MG63 (cell line): ENCODE measurements around the gene NDUFA3. TPM values are rescaled to one million over a fixed set of nuclear protein-coding genes. Genes with fewer than 3 reads are reported as not detected.

ENCODE experiments used
- DNase-seq: peaks from one replicate; pipeline ENCODE4 v3.0.0-alpha.2; 2020
- H3K27me3 ChIP-seq: fragments of 250-450 bp; sonication (Bioruptor Pico); 2 replicates; pipeline ENCODE4 v1.5.1; 2020; ENCODE audit warnings: mild to moderate bottlenecking, moderate library complexity
- H3K36me3 ChIP-seq: fragments of 250-450 bp; sonication (Bioruptor Pico); 2 replicates; pipeline ENCODE4 v1.5.1; 2020; ENCODE audit warnings: mild to moderate bottlenecking, moderate library complexity
- H3K4me3 ChIP-seq: fragments of 250-450 bp; sonication (Bioruptor Pico); 2 replicates; pipeline ENCODE4 v1.5.1; 2020; ENCODE audit warnings: mild to moderate bottlenecking, moderate library complexity
- H3K9me3 ChIP-seq: fragments of 250-450 bp; sonication (Bioruptor Pico); 2 replicates; pipeline ENCODE4 v1.5.1; 2020; ENCODE audit warnings: mild to moderate bottlenecking, moderate library complexity
- total RNA-seq: library from RNA; depleted of rRNA; stranded (reverse); fragments of >200 nt; shearing (Covaris generic); gene quantifications from 2 replicates; pipeline ENCODE4 v1.2.3, GENCODE V29; 2014; ENCODE audit warnings: low replicate concordance

The NDUFA3 gene
- total RNA-seq, 1 experiment from 2014 or later, result 23.1 TPM

GRCh38 chr19:54128796-54129616, 26.4 kb downstream of the NDUFA3 start:
- no peak for DNase-seq
- peaks cover 36% of the 10 kb centered on the region for H3K36me3 ChIP-seq
- no peaks in the 10 kb centered on the region for H3K27me3 ChIP-seq
- no peaks in the 10 kb centered on the region for H3K9me3 ChIP-seq
- no peak overlapping the region for H3K4me3 ChIP-seq

GRCh38 chr19:54129617-54129996, 27.0 kb downstream of the NDUFA3 start:
- DNase-seq, result no peak
- Histone ChIP-seq H3K9me3 (no peaks in the 10 kb centered on the region), H3K36me3 (peaks cover 30% of the 10 kb centered on the region), H3K4me3 (no peak overlapping the region), H3K27me3 (no peaks in the 10 kb centered on the region)

DNA sequence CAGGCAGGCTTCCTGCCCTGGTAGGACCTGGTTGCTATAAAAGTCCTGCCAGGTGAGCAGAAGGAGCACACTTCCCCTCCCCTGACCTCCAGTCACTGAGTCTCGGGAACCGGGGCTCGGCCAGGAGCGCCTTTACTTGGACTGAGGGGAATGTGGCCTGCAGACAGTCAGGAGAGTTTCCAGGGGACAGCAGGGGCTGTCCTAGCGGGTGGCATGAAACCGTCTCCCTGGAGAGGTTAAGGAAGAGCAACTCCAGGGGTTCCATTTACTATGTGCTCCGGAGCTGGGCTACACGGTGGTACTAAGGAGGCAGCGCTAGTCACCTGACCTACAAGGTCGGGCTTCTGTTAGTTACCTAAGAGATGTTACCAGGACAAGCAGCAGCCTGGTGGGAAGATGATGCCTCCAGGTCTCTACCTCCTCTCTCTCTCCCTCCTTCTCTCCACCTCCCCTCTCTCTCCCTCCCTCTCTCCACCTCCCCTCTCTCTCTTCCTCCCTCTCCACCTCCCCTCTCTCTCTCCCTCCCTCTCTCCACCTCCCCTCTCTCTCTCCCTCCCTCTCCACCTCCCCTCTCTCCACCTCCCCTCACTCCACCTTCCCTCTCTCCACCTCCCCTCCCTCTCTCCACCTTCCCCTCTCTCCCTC, 30.8 kb downstream of the NDUFA3 start:
- H3K36me3 ChIP-seq, result peaks cover 12% of the 10 kb centered on the region
- H3K4me3 ChIP-seq, result no peak overlapping the region
- H3K27me3 ChIP-seq, result no peaks in the 10 kb centered on the region
- no peak for DNase-seq
- H3K9me3 ChIP-seq, result no peaks in the 10 kb centered on the region

- Histone ChIP-seq H3K27me3 (no peaks in the 10 kb centered on the region), H3K9me3 (no peaks in the 10 kb centered on the region)
Measured at GRCh38 chr19:54133957-54134590, 31.4 kb downstream of the NDUFA3 start.

DNA sequence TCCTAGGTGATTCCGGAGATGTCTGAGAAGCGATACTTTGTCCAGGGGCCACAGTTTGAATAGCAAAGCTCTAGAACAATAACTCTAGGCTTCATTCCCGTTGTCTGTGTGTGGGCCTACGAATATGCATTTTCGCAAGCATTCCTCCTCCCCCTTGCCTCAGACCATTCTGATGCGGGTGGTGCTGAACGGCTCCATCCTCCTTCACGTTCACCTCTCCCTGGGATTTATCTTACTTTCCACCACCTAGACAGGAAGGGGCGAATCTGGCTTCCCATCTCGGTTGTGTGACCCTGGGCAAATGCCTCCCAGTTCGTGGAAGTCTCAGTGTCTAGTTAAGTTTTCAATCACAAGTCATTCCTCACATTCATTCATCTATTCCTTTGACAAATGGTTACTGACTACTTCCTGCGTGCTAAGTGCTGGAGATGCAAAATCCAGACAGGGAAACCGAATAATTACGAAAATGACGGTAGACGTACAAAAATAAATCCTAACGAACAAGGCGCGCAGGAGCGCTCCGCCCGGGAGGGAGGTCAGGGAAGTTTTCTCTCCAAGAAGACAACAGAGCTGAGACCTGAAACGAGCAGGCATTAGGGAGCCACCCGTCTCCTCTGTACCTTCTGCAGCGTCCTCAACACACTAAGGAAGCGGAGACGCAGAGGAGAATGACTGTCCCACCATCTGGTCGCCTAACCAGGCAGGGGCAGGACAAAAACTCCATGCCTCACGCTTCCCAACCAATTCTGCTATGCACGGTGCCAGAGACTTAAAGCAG, 33.6 kb downstream of the NDUFA3 start:
- no peaks in the 10 kb centered on the region for H3K9me3 ChIP-seq
- H3K27me3 ChIP-seq, result no peaks in the 10 kb centered on the region
- peak overlapping the region; percentile 55 for H3K4me3 ChIP-seq
- peak; percentile 26 for DNase-seq
- H3K36me3 ChIP-seq, result peaks cover 29% of the 10 kb centered on the region

More at GRCh38 chr19:54133957-54134590, 31.4 kb downstream of the NDUFA3 start:
- Histone ChIP-seq H3K36me3 (peaks cover 11% of the 10 kb centered on the region), H3K4me3 (no peak overlapping the region)
- DNase-seq, result no peak

DNA sequence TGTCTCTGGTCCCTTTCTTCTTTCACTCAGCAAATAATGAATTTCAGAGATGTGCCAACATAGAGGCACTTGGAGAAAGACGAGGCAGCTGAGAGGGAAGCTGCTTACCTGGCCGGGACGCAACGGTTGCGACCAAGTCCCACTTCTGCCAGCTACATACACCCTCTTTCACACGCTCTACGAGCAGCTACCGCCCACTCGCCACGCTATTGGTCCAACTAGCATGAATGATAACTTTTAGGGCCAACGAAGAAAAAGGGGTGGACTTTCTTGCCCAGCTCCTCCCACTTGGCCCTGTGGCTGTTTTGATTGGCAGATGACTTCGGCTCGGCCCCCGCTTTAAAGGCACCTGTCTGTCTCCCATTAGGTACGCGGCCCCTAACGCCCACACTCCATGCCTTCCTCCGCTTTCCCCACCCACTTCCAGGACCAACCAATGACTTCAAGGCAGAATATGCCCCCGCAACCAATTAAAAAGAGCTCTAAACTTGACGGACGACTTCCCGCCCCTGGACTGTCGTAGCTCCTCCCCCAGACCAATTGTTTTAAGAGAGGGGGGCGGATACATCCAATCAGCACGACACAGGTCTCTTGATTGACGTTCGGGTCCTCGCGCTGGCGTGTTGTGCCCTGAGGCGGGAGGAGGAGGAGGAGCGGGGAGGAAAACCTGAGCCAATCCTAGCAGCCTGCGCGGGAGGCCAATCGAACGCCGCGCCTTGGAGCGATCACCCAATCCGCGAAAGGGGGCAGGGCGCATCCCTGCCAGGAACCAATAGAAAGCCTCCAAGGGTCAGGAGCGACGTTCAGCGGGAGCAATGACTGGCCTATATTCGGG, 34.4 kb downstream of the NDUFA3 start:
- Histone ChIP-seq H3K36me3 (peaks cover 38% of the 10 kb centered on the region), H3K9me3 (no peaks in the 10 kb centered on the region), H3K27me3 (no peaks in the 10 kb centered on the region), H3K4me3 (peak overlapping the region; percentile 91)
- peak; percentile 100 for DNase-seq

GRCh38 chr19:54137699-54138488, 35.2 kb downstream of the NDUFA3 start, which contains the start of gene CNOT3:
Gene CNOT3 (plus strand): TSS chr19:54137762. CDS start chr19:54142979, 5,217 bp downstream.
- Histone ChIP-seq H3K36me3 (peaks cover 46% of the 10 kb centered on the region), H3K27me3 (no peaks in the 10 kb centered on the region), H3K4me3 (peak within 1 kb of the TSS; percentile 91), H3K9me3 (no peaks in the 10 kb centered on the region)
- peak; percentile 27 for DNase-seq

DNA sequence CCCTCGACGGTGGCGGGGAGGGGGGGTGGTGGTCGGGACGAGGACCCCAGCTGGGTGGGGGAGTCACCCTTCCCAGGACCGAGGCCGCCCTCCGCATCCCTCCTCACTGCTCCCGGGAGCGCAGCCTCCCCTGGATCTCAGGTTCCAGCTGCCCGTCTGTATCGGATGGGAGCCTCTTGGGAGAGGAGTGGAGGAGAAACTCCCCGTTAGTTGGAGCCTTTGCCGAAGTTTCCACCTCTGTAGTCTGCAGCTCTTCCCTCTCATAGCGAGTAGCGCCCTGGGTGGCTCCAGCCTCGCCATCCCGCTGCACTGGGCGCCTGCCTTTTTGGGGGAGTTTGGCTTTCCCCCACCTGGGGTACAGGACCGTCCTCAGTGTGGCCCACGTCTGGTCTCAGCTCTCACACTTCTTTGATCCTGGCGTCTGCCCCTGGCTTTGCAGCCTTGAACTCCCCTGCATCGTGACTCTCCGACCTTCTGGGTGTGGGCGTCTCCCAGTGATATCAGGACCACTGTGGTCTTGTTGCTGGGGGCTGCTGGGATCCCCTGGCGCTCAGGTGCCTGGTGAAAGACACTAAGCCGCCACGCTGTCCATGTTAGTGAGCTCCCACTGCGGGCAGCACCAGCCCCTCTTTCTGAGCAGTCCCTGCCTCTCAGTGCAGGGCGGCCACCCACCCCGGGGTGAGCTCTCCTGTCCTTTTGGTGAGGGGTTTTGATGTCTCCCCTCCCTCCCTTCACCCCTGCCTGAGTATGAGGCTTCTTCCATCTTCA, 36.0 kb downstream of the NDUFA3 start:
- Histone ChIP-seq H3K4me3 (peak overlapping the region; percentile 91), H3K36me3 (peaks cover 53% of the 10 kb centered on the region), H3K27me3 (no peaks in the 10 kb centered on the region), H3K9me3 (no peaks in the 10 kb centered on the region)
- no peak for DNase-seq

GRCh38 chr19:54141356-54141755, 38.7 kb downstream of the NDUFA3 start:
- Histone ChIP-seq H3K4me3 (no peak overlapping the region), H3K9me3 (no peaks in the 10 kb centered on the region), H3K36me3 (peaks cover 80% of the 10 kb centered on the region), H3K27me3 (no peaks in the 10 kb centered on the region)
- no peak for DNase-seq

DNA sequence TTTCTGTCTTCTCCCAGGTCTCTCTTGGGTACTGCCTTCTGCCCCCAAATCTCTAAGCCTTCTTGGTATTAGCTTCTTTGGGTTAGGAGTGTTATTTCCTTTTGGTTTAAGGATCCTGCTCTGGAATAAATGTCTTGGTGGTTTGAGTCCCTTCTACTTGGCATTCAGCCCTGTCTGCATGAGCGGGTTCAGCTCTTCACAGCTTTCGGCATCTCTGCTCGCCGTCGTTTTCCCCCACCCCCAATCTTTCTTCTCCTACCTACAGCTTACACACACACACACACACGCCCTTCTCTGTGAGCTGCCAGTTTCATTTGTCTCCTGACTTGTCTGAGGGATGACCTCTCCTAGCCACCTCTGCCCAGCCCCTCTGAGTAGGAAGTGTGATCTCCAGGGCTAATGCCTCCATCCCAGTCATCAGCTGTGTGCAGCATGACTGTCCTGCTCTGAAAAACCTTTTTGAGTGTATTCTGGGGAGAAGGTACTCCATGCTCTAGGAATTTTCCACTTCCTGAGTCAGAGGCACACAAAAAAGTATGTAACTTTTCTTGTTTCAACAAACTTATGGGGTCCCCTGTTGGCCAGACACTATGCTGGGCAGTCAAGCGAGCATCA, 39.6 kb downstream of the NDUFA3 start:
- Histone ChIP-seq H3K27me3 (no peaks in the 10 kb centered on the region), H3K9me3 (no peaks in the 10 kb centered on the region), H3K36me3 (peaks cover 89% of the 10 kb centered on the region), H3K4me3 (no peak overlapping the region)
- DNase-seq, result no peak

- Histone ChIP-seq H3K9me3 (no peaks in the 10 kb centered on the region), H3K27me3 (no peaks in the 10 kb centered on the region), H3K4me3 (no peak overlapping the region), H3K36me3 (peaks cover 91% of the 10 kb centered on the region)
- DNase-seq, result no peak
Measured at GRCh38 chr19:54145541-54146158, 43.0 kb downstream of the NDUFA3 start.

GRCh38 chr19:54147676-54148075, 45.0 kb downstream of the NDUFA3 start:
- peaks cover 90% of the 10 kb centered on the region for H3K36me3 ChIP-seq

DNA sequence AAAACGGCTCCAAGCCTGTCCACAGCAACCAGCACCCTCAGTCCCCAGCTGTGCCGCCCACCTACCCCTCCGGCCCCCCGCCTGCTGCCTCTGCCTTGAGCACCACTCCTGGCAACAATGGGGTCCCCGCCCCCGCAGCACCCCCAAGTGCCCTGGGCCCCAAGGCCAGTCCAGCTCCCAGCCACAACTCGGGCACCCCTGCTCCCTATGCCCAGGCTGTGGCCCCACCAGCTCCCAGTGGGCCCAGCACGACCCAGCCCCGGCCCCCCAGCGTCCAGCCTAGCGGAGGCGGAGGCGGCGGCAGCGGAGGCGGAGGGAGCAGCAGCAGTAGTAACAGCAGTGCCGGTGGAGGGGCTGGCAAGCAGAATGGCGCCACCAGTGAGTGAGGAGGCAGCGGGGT, 45.5 kb downstream of the NDUFA3 start:
- Histone ChIP-seq H3K9me3 (no peaks in the 10 kb centered on the region), H3K4me3 (no peak overlapping the region), H3K27me3 (no peaks in the 10 kb centered on the region), H3K36me3 (peaks cover 90% of the 10 kb centered on the region)
- no peak for DNase-seq

More at GRCh38 chr19:54147676-54148075, 45.0 kb downstream of the NDUFA3 start:
- Histone ChIP-seq H3K4me3 (no peak overlapping the region), H3K27me3 (no peaks in the 10 kb centered on the region), H3K9me3 (no peaks in the 10 kb centered on the region)
- no peak for DNase-seq
